Cardiac muscle cell (in vitro differentiated cells and primary cell): ENCODE data around the gene FGL2. TPM values are rescaled to one million over a fixed set of nuclear protein-coding genes. Genes with fewer than 3 reads are reported as not detected.

Experiments
- DNase-seq, 2 donors: peaks; one replicate each; pipeline versions ENCODE4 v3.0.0 to v3.0.0-alpha.2; 2010 to 2017; ENCODE audit warnings: low read depth in 1 of 2, low spot score in 1 of 2
- H3K27ac ChIP-seq: fragments of 200-600 bp; sonication (generic); 2 replicates; pipeline ENCODE4 v1.5.1; 2016
- H3K27me3 ChIP-seq: fragments of 200-600 bp; sonication (generic); 2 replicates; pipeline ENCODE4 v1.6.0; 2016; ENCODE audit warnings: control low read depth
- H3K36me3 ChIP-seq: fragments of 200-600 bp; sonication (generic); 2 replicates; pipeline ENCODE4 v1.5.1; 2016; ENCODE audit warnings: control low read depth
- H3K4me1 ChIP-seq: fragments of 200-600 bp; sonication (generic); 2 replicates; pipeline ENCODE4 v1.8.1; 2017; ENCODE audit warnings: low read depth, mild to moderate bottlenecking, mixed run types
- H3K4me3 ChIP-seq: fragments of 200-600 bp; sonication (generic); 2 replicates; pipeline ENCODE4 v1.5.1; 2016; ENCODE audit warnings: mild to moderate bottlenecking
- H3K9me3 ChIP-seq: fragments of 200-600 bp; sonication (generic); 2 replicates; pipeline ENCODE4 v1.5.1; 2017; ENCODE audit warnings: low read depth, mild to moderate bottlenecking, control low read depth
- polyA plus RNA-seq: library from polyadenylated mRNA; unstranded; fragments of >200 nt; fragmentation: Nextera tagmentation; extraction: Ambion mirVana; gene quantifications from 2 replicates; pipeline ENCODE4 v1.2.1, GENCODE V29; 2016
- total RNA-seq: library from RNA; depleted of rRNA; stranded (reverse); fragments of >200 nt; gene quantifications from 2 replicates; pipeline ENCODE4 v1.2.3, GENCODE V29; 2016
- TF ChIP-seq, protein P1 (sequence below): IDR thresholded peaks from 2 replicates; pipeline ENCODE4 v1.5.1; 2012; ENCODE audit warnings: low read depth, mild to moderate bottlenecking, low read length

The FGL2 gene
- total and polyA plus RNA-seq, 2 experiments from 2014 or later: 0.13 to 0.51 TPM

DNA sequence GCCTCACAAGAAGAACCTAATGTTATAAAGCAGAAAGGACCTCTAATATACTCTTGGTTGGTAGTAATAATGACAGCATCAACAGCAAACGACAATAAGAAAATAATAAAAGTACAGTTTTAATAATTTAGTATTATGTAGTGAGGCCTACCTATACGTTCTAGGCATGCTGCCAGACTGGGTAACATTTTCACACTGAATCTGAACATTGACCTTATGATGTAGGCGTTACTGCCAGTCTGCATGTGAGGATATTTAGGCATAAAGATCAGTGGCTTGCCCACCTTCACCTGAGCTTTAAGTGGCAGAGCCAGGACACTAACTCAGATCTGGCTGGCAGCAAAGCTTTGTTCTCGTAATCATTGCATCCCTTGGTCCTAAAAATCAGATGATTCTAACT is 2.5 kb downstream of the FGL2 start:
- Histone ChIP-seq H3K27me3 (no peaks in the 10 kb centered on the region), H3K27ac (no peak overlapping the region), H3K4me3 (no peak overlapping the region), H3K9me3 (no peaks in the 10 kb centered on the region), H3K4me1 (no peaks in the 10 kb centered on the region), H3K36me3 (no peaks in the 10 kb centered on the region)
- TF ChIP-seq, protein P1, sequence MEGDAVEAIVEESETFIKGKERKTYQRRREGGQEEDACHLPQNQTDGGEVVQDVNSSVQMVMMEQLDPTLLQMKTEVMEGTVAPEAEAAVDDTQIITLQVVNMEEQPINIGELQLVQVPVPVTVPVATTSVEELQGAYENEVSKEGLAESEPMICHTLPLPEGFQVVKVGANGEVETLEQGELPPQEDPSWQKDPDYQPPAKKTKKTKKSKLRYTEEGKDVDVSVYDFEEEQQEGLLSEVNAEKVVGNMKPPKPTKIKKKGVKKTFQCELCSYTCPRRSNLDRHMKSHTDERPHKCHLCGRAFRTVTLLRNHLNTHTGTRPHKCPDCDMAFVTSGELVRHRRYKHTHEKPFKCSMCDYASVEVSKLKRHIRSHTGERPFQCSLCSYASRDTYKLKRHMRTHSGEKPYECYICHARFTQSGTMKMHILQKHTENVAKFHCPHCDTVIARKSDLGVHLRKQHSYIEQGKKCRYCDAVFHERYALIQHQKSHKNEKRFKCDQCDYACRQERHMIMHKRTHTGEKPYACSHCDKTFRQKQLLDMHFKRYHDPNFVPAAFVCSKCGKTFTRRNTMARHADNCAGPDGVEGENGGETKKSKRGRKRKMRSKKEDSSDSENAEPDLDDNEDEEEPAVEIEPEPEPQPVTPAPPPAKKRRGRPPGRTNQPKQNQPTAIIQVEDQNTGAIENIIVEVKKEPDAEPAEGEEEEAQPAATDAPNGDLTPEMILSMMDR: no peak
- DNase-seq: no peak

DNA sequence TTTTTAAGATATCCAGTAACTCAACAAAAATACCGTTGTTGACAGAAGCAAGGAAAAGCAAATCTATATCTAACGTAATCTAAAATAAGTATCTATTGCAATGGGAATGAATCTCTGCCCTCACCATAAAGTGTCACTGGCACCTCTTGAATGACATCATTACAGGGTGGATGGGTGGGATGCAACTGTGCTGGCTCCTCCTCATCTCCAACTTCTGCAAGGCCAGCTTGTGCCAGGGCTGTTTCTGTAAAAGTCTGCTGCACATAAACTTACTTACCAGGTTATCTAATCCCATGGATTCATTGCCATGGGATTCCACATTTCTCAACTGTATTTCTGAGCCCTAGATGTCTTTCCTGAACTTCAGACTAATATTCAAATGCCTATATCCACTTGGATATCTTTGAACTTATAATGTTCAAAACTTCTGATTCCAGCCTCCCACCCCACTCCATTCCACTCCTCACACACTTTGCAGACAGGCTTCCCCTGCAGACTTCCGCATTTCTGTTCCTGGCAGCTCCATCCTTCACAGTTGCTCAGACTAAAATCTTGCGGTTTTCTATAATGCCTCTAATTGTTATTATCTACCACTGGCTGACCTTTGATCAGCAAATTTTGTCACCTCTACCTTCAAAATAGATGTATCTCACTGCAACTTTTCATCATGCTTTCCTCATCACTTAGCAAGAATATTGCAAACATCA is 10.7 kb downstream of the FGL2 start:
- TF ChIP-seq, protein P1: no peak
- DNase-seq: no peak
- H3K4me1 ChIP-seq: no peaks in the 10 kb centered on the region

DNA sequence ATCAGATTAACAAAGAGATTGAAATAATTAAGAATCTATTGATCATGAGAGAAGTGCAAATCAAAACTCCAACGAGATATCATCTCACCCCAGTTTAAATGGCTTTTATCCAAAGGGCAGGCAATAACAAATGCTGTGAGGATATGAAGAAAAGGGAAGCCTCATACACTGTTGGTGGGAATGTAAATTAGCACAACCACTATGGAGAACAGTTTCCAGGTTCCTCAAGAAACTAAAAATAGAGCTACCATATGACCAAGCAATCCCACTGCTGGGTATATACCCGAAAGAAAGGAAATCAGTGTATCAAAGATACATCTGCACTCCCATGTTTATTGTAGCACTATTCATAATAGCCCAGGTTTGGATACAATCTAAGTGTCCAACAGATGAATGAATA is 13.8 kb downstream of the FGL2 start:
- TF ChIP-seq, protein P1: no peak
- Histone ChIP-seq H3K27me3 (no peaks in the 10 kb centered on the region), H3K4me1 (no peaks in the 10 kb centered on the region), H3K36me3 (no peaks in the 10 kb centered on the region), H3K4me3 (no peak overlapping the region), H3K27ac (no peak overlapping the region), H3K9me3 (no peaks in the 10 kb centered on the region)
- DNase-seq: no peak

More for the DNA sequence above, 10.7 kb downstream of the FGL2 start:
- no peaks in the 10 kb centered on the region for H3K9me3 ChIP-seq
- no peak overlapping the region for H3K27ac ChIP-seq
- no peaks in the 10 kb centered on the region for H3K27me3 ChIP-seq
- H3K36me3 ChIP-seq: no peaks in the 10 kb centered on the region
- H3K4me3 ChIP-seq: no peak overlapping the region

DNA sequence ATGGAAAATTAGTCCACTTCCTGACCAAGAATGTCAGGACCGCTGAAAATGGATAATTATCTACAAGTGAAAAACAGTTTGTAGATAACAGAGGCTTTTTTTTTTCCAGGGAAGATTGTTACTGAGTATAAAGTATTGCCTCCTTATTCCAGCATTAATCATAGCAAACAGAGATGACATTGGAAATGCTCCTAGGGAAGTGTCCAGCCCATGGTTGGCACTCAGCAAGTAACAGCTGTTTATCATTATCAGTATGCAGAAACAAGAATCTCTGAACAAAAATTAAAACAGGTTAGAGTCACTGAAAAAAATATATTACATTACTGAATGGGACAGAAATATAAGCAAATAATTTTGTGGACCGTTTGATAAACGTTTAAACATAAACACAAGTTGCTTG is 14.6 kb downstream of the FGL2 start:
- peak in 1 of 2 donors; percentile 8 for DNase-seq
- TF ChIP-seq, protein P1: no peak
- no peaks in the 10 kb centered on the region for H3K4me1 ChIP-seq
- no peaks in the 10 kb centered on the region for H3K36me3 ChIP-seq
- no peak overlapping the region for H3K4me3 ChIP-seq
- no peaks in the 10 kb centered on the region for H3K27me3 ChIP-seq
- H3K9me3 ChIP-seq: no peaks in the 10 kb centered on the region
- H3K27ac ChIP-seq: no peak overlapping the region

DNA sequence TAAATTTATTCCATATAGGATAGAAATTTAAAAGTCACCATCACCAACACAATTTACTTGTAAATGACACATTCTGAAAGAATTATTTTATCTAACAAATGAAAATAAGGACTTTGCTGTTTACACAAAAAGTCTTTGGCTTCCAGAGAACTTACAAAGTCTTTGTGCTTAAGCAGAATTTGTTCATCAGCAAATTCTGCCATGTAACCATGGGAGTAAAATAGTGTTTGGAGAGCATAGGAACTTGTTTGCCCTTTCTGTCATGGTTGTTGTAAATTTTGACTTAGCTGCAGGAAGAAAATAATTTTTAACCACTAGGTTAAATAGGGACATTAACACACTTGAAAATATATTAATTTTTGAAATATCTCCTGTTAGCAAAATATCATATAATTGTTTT is 15.2 kb downstream of the FGL2 start:
- Histone ChIP-seq H3K36me3 (no peaks in the 10 kb centered on the region), H3K9me3 (no peaks in the 10 kb centered on the region), H3K27me3 (no peaks in the 10 kb centered on the region), H3K27ac (no peak overlapping the region), H3K4me3 (no peak overlapping the region), H3K4me1 (no peaks in the 10 kb centered on the region)
- DNase-seq: no peak
- TF ChIP-seq, protein P1: no peak
